Testis (tissue), 2 donors: ENCODE measurements around the gene CAPZB.

Source experiments
- CTCF ChIP-seq, 3 experiments: fragments of 450-650 bp in 2 of 3; fragments of 200-600 bp in 1 of 3; sonication (generic) in 1 of 3; IDR thresholded peaks; one replicate each; pipeline ENCODE4 v1.5.1; 2016 to 2019; ENCODE audit warnings: antibody characterized with exemption in 3 of 3, mild to moderate bottlenecking in 2 of 3, moderate library complexity in 1 of 3
- POLR2A ChIP-seq: fragments of 450-650 bp; IDR thresholded peaks from one replicate; pipeline ENCODE4 v1.6.1; 2017; ENCODE audit warnings: antibody characterized with exemption, mild to moderate bottlenecking, moderate library complexity

DNA sequence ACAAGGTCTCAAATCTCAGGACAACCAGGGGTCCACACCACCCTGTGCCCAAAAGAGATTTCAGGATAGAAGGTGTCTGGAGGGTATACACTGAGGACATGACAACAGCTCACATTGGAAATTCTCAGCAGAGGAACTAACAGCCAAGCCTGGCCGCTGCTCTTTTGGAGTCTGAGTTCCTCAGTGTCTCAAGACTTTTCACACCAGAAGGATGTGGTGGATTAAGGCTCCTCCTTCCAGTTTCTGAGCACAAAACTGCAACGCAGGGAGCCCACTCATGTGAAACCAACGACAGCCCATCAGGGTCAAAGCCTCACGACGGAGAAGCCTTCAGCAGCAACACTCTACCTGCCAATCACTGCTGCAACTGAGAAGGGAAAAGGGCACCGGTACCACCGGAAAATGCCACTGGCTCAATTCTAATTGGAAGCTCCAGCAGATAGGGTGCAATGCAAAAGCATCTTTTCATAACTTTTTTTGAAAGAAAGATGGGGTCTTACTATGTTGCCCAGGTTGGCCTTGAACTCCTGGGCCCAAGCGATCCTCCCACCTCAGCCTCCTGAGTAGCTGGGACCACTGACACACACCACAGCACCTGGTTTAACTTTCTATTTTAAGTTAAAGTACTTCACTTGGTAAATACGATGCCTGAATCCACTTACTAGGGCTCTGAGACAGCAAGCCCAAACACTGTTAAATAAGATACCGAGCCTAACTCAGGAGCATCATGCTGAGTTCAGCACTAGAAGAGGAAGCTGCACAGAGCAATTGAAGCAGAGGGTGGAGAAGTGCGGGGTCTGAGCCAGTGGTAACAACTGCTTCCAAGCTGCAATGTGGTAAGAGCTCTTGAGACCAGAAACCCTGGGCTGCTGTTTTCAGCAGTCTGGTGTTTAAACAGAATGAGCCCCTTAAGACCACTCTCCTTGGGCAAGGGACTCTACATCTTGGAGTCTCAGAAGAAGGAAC lies 7.8 kb downstream of the CAPZB start:
- no peak for TF ChIP-seq CTCF (IDR thresholded peaks at IDR 0.05)
- no peak for TF ChIP-seq POLR2A
